Purkinje cell (primary cell): ENCODE data around the gene BMAL1. TPM values are rescaled to one million over a fixed set of nuclear protein-coding genes. Genes with fewer than 3 reads are reported as not detected.

Source experiments
- polyA plus RNA-seq: library from polyadenylated mRNA; unstranded; fragments of >200 nt; fragmentation: Nextera tagmentation; gene quantifications from 2 replicates; pipeline ENCODE4 v1.2.1, GENCODE V29; 2014

The BMAL1 gene
- 78.3 and 126 TPM in 2 replicates for polyA plus RNA-seq

DNA sequence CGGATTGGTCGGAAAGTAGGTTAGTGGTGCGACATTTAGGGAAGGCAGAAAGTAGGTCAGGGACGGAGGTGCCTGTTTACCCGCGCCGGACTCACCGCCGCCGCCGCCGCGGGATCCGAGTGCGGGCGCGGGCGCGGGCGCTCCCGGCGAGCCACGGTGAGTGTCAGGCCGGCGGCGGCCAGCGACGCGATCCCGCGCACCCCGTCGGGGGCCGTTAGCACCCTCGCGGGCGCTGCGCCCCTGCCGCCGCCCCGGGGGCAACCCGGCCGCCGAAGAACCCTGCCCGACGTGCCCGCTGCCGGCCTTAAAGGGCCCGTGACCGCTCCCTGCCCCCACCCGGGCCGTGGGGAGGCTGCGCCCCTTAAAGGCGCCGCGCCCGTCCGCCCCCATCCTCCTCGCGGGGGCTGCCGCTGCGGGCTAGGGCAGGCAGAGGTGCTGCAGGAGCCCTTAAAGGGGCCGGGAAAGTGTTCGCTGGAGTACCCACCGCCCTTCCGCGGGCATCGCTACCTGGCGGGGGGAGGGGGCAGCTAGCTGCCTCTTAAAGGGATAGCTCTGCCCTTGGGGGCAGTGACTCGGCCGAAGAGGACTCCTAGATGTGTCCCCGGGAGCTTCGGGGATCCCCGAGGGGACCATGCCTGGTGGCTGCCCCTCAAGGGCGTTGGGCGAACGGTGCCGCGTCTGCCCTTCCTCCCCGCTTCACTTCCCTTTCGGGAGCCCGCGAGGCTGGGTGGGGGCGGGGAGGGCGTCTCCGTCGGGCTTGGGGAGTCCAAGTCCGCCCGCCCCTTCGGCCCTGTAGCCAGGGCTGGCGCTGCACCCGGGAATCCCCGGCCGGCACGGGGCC lies at the start of gene BMAL1:
Gene BMAL1 (plus strand): TSS at position 23 of the 841 bp plus-strand sequence. CDS start 76,519 bp downstream, outside the sequence.

Other genes with a start within 250 kb of the BMAL1 start
- 244 and 267 TPM in 2 replicates for gene BTBD10, start 185.4 kb downstream of the BMAL1 start, polyA plus RNA-seq
- not detected in 2 replicates for gene PTH, start 218.2 kb downstream of the BMAL1 start, polyA plus RNA-seq